A549 treated with dexamethasone at 1 μM for 4 hours (cell line): ENCODE results near the gene ACTN3. TPM values are rescaled to one million over a fixed set of nuclear protein-coding genes. Genes with fewer than 3 reads are reported as not detected.

Experiments used
- total RNA-seq: library from RNA; stranded (reverse); fragments of 200-300 nt; extraction: Qiagen RNA extraction; gene quantifications from 5 replicates; pipeline ENCODE4 v1.2.3, GENCODE V29; 2022

The ACTN3 gene
- total RNA-seq = 0.04 to 0.06 TPM (median 0.04 TPM) in 4 of 5 replicates, not detected in the other

GRCh38 chr11:66546368-66546965, at the start of gene ACTN3:
TSS of gene ACTN3 (plus strand) at chr11:66546903. CDS start at chr11:66546938, 35 bp downstream.

GRCh38 chr11:66510271-66510989, 36.3 kb upstream of the ACTN3 start, which contains the start of gene BBS1:
TSS of gene BBS1 (plus strand) at chr11:66510635. CDS start at chr11:66510660, 25 bp downstream.

GRCh38 chr11:66545701-66546367, 869 bp upstream of the ACTN3 start, which contains the start of gene ZDHHC24:
TSS of gene ZDHHC24 (minus strand) at chr11:66546048. CDS start at chr11:66546003, 45 bp downstream.

DNA sequence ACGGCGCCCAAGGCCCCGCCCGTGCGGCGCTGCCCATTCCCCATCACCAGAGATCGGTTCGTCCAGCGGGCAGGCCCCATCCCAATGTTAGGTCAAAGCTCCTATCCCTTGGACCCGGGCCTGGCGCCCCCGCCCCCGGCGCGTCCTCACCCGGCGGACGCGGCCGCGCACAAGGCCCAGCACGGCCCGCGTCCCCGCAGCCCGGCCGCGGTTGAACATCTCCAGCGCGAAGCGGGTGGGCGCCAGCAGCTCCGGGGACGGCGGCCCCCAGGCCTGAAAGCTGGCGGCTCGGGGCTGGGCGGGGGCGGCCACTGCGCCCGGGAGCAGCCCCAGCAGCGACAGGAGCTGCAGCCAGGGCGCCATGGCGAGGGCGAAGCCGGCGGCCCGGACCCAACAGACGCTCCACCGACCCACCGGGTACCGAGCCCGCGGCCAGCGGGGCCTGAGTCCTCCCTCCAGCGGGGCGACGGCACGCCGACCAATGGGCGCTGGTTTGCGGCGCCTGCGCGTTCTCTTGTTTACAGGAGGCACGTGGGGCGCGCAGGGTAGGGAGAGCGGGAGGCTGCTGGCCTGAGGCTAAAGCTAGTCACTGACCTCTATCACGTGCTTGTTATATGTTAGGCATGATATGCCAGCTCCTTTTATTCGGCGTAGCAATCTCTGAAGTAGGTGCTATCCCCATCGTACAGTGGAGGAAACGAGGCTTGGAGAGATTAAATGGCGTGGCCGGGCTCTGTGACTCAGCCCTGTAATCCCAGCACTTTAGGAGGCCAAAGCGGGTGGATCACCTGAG, 21.6 kb downstream of the ACTN3 start, which contains the start of gene CTSF:
Gene CTSF (minus strand): TSS at position 483 of the 793 bp plus-strand sequence. CDS start 120 bp downstream, at position 363.

DNA sequence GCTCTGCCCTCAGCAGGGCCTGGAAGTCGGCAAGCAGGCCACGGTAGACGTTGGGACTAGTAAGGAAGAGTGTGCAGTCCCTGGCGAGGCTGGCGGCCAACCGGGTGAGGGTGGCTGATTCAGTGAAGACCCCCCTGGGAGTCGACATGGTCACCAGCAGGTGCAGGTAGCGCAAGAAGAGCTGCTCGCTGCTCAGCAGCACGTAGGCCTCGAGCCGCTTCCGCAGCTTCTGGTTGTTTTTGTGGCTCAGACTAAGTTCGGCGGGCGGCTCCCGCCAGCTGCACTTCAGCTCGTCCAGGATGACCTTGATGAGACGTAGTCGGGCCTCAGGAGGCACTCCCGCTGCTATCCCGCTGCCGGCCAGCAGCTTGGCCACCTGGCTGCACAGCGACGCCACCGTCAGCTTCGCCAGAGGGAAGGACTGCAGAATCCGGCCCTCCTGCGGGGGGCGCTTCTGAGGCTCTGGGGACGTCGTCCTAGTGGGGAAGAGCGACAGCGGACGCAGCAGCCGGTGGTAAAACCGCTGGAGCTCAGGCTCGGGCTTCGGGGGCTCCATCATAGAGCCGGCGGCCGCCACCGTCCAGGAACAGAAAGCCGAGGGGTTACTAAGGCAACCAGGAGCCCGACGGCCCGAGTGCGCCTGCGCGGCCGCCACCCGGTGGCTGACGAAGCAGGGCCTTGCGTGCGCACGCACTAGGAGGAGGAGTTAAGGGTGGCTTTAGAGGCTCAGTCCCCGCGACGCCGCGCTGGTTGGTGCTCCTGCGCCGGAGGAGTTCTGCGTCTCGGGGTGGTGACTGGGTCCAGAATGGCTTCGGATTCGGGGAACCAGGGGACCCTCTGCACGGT, 46.0 kb downstream of the ACTN3 start, which contains the start of the genes CCDC87 and CCS:
Gene CCDC87 (minus strand): TSS at position 607 of the 846 bp plus-strand sequence. CDS start 48 bp downstream, at position 559.
Gene CCS (plus strand): TSS at position 729 of the 846 bp plus-strand sequence. CDS start 77 bp downstream, at position 806.

Other genes with a start within 250 kb of the ACTN3 start
- gene CD248, start 229.9 kb upstream of the ACTN3 start, total RNA-seq = not detected in 5 replicates
- gene RIN1, start 210.5 kb upstream of the ACTN3 start, total RNA-seq = 20.7 to 33.8 TPM (median 31.2 TPM) in 5 replicates
- gene BRMS1, start 201.8 kb upstream of the ACTN3 start, total RNA-seq = 76.8 to 96.5 TPM (median 84.8 TPM) in 5 replicates
- 13.4 to 15.6 TPM (median 14.6 TPM) in 5 replicates for gene B4GAT1, start 199.3 kb upstream of the ACTN3 start, total RNA-seq
- 6.1 to 9.8 TPM (median 9.1 TPM) in 5 replicates for gene SLC29A2, start 175.1 kb upstream of the ACTN3 start, total RNA-seq
- 0.03 TPM in 1 of 5 replicates, not detected in the others for gene NPAS4, start 125.9 kb upstream of the ACTN3 start, total RNA-seq
- 96.3 to 115 TPM (median 107 TPM) in 5 replicates for gene MRPL11, start 108.1 kb upstream of the ACTN3 start, total RNA-seq
- gene PELI3, start 80.0 kb upstream of the ACTN3 start, total RNA-seq = 3.4 to 5.2 TPM (median 4.5 TPM) in 5 replicates
- gene DPP3, start 66.5 kb upstream of the ACTN3 start, total RNA-seq = 48.9 to 58.4 TPM (median 56.0 TPM) in 5 replicates
- gene BBS1, start 36.3 kb upstream of the ACTN3 start, total RNA-seq = 6.1 to 10.0 TPM (median 9.4 TPM) in 5 replicates
- gene ZDHHC24, start 855 bp upstream of the ACTN3 start, total RNA-seq = 7.1 to 14.1 TPM (median 13.2 TPM) in 5 replicates
- gene CTSF, start 21.7 kb downstream of the ACTN3 start, total RNA-seq = 28.4 to 36.1 TPM (median 31.4 TPM) in 5 replicates
- 0.39 to 0.75 TPM (median 0.55 TPM) in 5 replicates for gene CCDC87, start 46.2 kb downstream of the ACTN3 start, total RNA-seq
- 24.4 to 32.1 TPM (median 27.6 TPM) in 5 replicates for gene CCS, start 46.3 kb downstream of the ACTN3 start, total RNA-seq
- gene RBM14, start 69.7 kb downstream of the ACTN3 start, total RNA-seq = 59.6 to 80.2 TPM (median 65.6 TPM) in 5 replicates
- 130 to 150 TPM (median 140 TPM) in 5 replicates for gene RBM4, start 91.8 kb downstream of the ACTN3 start, total RNA-seq
- gene RBM4B, start 131.0 kb downstream of the ACTN3 start, total RNA-seq = 16.0 to 22.0 TPM (median 18.6 TPM) in 5 replicates
- gene SPTBN2, start 182.3 kb downstream of the ACTN3 start, total RNA-seq = 6.7 to 10.6 TPM (median 9.9 TPM) in 5 replicates